Suprapubic skin (tissue), 3 donors: ENCODE data around the gene FOXN3.

ENCODE experiments used
- POLR2AphosphoS5 ChIP-seq, 3 donors: sonication (generic); formaldehyde crosslinking; IDR thresholded peaks; one replicate each; pipeline ENCODE4 v1.6.1; 2017; ENCODE audit warnings: antibody characterized with exemption in 3 of 3
- TF ChIP-seq, protein P1 (sequence below), 2 donors: fragments of 200-600 bp in 1 of 2; fragments of 450-650 bp in 1 of 2; sonication (generic) in 1 of 2; IDR thresholded peaks; one replicate each; pipeline ENCODE4 v1.5.1; 2016 to 2019; ENCODE audit warnings: antibody characterized with exemption in 2 of 2, mild to moderate bottlenecking in 1 of 2, moderate library complexity in 1 of 2

- TF ChIP-seq, protein P1, sequence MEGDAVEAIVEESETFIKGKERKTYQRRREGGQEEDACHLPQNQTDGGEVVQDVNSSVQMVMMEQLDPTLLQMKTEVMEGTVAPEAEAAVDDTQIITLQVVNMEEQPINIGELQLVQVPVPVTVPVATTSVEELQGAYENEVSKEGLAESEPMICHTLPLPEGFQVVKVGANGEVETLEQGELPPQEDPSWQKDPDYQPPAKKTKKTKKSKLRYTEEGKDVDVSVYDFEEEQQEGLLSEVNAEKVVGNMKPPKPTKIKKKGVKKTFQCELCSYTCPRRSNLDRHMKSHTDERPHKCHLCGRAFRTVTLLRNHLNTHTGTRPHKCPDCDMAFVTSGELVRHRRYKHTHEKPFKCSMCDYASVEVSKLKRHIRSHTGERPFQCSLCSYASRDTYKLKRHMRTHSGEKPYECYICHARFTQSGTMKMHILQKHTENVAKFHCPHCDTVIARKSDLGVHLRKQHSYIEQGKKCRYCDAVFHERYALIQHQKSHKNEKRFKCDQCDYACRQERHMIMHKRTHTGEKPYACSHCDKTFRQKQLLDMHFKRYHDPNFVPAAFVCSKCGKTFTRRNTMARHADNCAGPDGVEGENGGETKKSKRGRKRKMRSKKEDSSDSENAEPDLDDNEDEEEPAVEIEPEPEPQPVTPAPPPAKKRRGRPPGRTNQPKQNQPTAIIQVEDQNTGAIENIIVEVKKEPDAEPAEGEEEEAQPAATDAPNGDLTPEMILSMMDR (IDR thresholded peaks at IDR 0.05): no peak
- no peak for TF ChIP-seq POLR2AphosphoS5 (IDR thresholded peaks at IDR 0.05)
These were observed 44.2 kb upstream of the FOXN3 start for GRCh38 chr14:89461256-89461655.
